ENCODE results near the gene PPFIA2. TPM values are rescaled to one million over a fixed set of nuclear protein-coding genes. Genes with fewer than 3 reads are reported as not detected.

Gene PPFIA2
- polyA plus RNA-seq, 3 donors, result not detected

GRCh38 chr12:81360916-81361315 lies 398.2 kb downstream of the PPFIA2 start:
- Histone ChIP-seq H3K27me3 (ENCODE audit: control insufficient read depth in 2 of 2, insufficient read depth in 2 of 2, low read length in 2 of 2) (no peaks in the 10 kb centered on the region), H3K9ac (ENCODE audit: insufficient read depth, low read length, poor library complexity, severe bottlenecking) (no peak overlapping the region), H3K36me3 (replicated peaks in 1 of 2; ENCODE audit: control insufficient read depth in 1 of 2, insufficient read depth in 2 of 2, low read length in 2 of 2) (no peaks in the 10 kb centered on the region), H3K4me3 (replicated peaks in 1 of 3; ENCODE audit: low read depth in 2 of 3, low read length in 3 of 3) (no peak overlapping the region), H3K27ac (ENCODE audit: low read depth in 1 of 2, low read length in 2 of 2) (no peak overlapping the region), H3K4me1 (ENCODE audit: control insufficient read depth in 1 of 2, insufficient read depth in 2 of 2, low read length in 2 of 2) (no peaks in the 10 kb centered on the region), H3K79me2 (ENCODE audit: insufficient read depth, low read length) (no peaks in the 10 kb centered on the region), H3K4me2 (replicated peaks; ENCODE audit: extremely low read depth, low read length, poor library complexity, severe bottlenecking) (no peak overlapping the region), H3K9me3 (replicated peaks in 1 of 2; ENCODE audit: control insufficient read depth in 1 of 2, insufficient read depth in 1 of 2, low read length in 2 of 2) (no peaks in the 10 kb centered on the region), H4K20me1 (ENCODE audit: insufficient read depth, low read length) (no peaks in the 10 kb centered on the region), H2AFZ (ENCODE audit: insufficient read depth, low read depth, low read length, poor library complexity, severe bottlenecking) (no peak overlapping the region)
- H3K4me3 Mint-ChIP-seq, result no peak overlapping the region
- H3K9me3 Mint-ChIP-seq, result peaks cover 0 to 1% (median 0%) of the 10 kb centered on the region in 7 donors
- intact Hi-C loops (cut with micrococcal nuclease), result no loop called here
- DNase-seq, result no peak
- no peaks in the 10 kb centered on the region for H3K36me3 Mint-ChIP-seq
- no peaks in the 10 kb centered on the region for H3K4me1 Mint-ChIP-seq
- TF ChIP-seq, protein P1, sequence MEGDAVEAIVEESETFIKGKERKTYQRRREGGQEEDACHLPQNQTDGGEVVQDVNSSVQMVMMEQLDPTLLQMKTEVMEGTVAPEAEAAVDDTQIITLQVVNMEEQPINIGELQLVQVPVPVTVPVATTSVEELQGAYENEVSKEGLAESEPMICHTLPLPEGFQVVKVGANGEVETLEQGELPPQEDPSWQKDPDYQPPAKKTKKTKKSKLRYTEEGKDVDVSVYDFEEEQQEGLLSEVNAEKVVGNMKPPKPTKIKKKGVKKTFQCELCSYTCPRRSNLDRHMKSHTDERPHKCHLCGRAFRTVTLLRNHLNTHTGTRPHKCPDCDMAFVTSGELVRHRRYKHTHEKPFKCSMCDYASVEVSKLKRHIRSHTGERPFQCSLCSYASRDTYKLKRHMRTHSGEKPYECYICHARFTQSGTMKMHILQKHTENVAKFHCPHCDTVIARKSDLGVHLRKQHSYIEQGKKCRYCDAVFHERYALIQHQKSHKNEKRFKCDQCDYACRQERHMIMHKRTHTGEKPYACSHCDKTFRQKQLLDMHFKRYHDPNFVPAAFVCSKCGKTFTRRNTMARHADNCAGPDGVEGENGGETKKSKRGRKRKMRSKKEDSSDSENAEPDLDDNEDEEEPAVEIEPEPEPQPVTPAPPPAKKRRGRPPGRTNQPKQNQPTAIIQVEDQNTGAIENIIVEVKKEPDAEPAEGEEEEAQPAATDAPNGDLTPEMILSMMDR (IDR thresholded peaks at IDR 0.05), result no peak
- H3K27ac Mint-ChIP-seq, result no peak overlapping the region
- no peaks in the 10 kb centered on the region for H3K27me3 Mint-ChIP-seq (ENCODE audit: low read depth in 3 of 3)

DNA sequence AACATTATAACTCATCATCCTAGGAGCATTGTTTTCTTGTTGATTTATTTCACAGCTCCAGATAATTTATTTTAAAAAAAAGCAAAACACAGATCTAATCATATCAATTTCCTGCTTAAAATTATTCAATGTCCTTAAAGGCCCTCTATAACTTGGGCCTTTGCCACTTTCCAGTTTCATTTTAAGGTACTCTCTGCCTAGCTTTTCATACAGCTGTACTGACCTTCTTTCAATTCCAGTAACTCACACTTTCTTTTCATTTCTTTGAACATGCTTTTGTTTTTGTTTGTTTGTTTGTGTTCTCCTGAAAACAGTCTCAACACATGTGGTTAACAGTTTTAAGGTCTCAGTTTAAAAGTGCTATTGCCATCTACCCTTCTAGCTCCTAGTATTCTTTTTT lies 399.4 kb downstream of the PPFIA2 start:
- H3K9me3 ChIP-seq (replicated peaks in 1 of 2; ENCODE audit: control insufficient read depth in 1 of 2, insufficient read depth in 1 of 2, low read length in 2 of 2), result no peaks in the 10 kb centered on the region
- H3K27ac Mint-ChIP-seq, result no peak overlapping the region
- TF ChIP-seq, protein P1 (IDR thresholded peaks at IDR 0.05), result no peak

More for the DNA sequence above, 399.4 kb downstream of the PPFIA2 start:
- Histone ChIP-seq H3K4me2 (replicated peaks; ENCODE audit: extremely low read depth, low read length, poor library complexity, severe bottlenecking) (no peak overlapping the region), H3K79me2 (ENCODE audit: insufficient read depth, low read length) (no peaks in the 10 kb centered on the region), H3K27ac (ENCODE audit: low read depth in 1 of 2, low read length in 2 of 2) (no peak overlapping the region), H3K9ac (ENCODE audit: insufficient read depth, low read length, poor library complexity, severe bottlenecking) (no peak overlapping the region), H3K27me3 (ENCODE audit: control insufficient read depth in 2 of 2, insufficient read depth in 2 of 2, low read length in 2 of 2) (no peaks in the 10 kb centered on the region), H3K4me3 (replicated peaks in 1 of 3; ENCODE audit: low read depth in 2 of 3, low read length in 3 of 3) (no peak overlapping the region), H3K4me1 (ENCODE audit: control insufficient read depth in 1 of 2, insufficient read depth in 2 of 2, low read length in 2 of 2) (no peaks in the 10 kb centered on the region), H3K36me3 (replicated peaks in 1 of 2; ENCODE audit: control insufficient read depth in 1 of 2, insufficient read depth in 2 of 2, low read length in 2 of 2) (no peaks in the 10 kb centered on the region), H2AFZ (ENCODE audit: insufficient read depth, low read depth, low read length, poor library complexity, severe bottlenecking) (no peak overlapping the region), H4K20me1 (ENCODE audit: insufficient read depth, low read length) (no peaks in the 10 kb centered on the region)
- no peaks in the 10 kb centered on the region for H3K9me3 Mint-ChIP-seq
- H3K27me3 Mint-ChIP-seq (ENCODE audit: low read depth in 3 of 3), result no peaks in the 10 kb centered on the region
- H3K4me3 Mint-ChIP-seq, result no peak overlapping the region
- no peaks in the 10 kb centered on the region for H3K4me1 Mint-ChIP-seq
- no peaks in the 10 kb centered on the region for H3K36me3 Mint-ChIP-seq
- no peak for DNase-seq
- intact Hi-C loops (cut with micrococcal nuclease), result no loop called here

All from CD14-positive monocyte (primary cell).